ENCODE data around the gene CCDC77.

DNA sequence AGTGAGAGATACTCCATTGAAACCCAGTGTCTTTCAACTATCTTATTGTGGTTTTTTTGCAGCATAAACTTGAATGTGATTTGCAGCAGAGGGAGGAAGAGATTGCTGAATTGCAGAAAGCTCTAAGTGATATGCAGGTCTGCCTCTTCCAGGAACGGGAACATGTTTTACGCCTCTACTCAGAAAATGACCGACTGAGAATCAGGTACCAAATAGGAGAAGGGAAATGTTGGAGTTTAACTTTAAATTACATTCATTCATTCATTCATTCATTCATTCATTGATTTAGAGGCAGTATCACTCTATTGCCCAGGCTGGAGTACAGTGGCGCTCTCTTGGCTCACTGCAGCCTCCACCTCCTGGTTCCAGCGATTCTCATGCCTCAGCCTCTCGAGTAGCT lies 17.0 kb downstream of the CCDC77 start:
- TF ChIP-seq, protein P1, sequence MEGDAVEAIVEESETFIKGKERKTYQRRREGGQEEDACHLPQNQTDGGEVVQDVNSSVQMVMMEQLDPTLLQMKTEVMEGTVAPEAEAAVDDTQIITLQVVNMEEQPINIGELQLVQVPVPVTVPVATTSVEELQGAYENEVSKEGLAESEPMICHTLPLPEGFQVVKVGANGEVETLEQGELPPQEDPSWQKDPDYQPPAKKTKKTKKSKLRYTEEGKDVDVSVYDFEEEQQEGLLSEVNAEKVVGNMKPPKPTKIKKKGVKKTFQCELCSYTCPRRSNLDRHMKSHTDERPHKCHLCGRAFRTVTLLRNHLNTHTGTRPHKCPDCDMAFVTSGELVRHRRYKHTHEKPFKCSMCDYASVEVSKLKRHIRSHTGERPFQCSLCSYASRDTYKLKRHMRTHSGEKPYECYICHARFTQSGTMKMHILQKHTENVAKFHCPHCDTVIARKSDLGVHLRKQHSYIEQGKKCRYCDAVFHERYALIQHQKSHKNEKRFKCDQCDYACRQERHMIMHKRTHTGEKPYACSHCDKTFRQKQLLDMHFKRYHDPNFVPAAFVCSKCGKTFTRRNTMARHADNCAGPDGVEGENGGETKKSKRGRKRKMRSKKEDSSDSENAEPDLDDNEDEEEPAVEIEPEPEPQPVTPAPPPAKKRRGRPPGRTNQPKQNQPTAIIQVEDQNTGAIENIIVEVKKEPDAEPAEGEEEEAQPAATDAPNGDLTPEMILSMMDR (IDR thresholded peaks at IDR 0.05): no peak
- TF ChIP-seq POLR2A (IDR thresholded peaks at IDR 0.05): no peak
